HCT116 (cell line): ENCODE measurements around the gene RECK. TPM values are rescaled to one million over a fixed set of nuclear protein-coding genes. Genes with fewer than 3 reads are reported as not detected.

ENCODE experiments used
- ATAC-seq: fragments of 200-7000 bp; cut with Tn5 transposase; 2 replicates; pipeline ENCODE4 v1.9.1; 2020; ENCODE audit warnings: mild to moderate bottlenecking, moderate library complexity
- BruUV-seq: library from RNA; stranded (reverse); fragments of 400-500 nt; replicated peaks from 2 replicates; lab custom pipeline; 2021; lab: Mats Ljungman, UMichigan
- CTCF ChIA-PET: fragments of 300-600 bp; sonication (Branson Sonifier 250); formaldehyde crosslinking; loops from one replicate; lab custom pipeline; 2021; ENCODE audit warnings: antibody characterized with exemption; lab: Charles Lee
- POLR2A ChIA-PET: fragments of 300-600, 350-600 bp; sonication (Branson Sonifier 250); formaldehyde crosslinking; loops from one replicate; lab custom pipeline; 2021; ENCODE audit warnings: antibody characterized with exemption; lab: Charles Lee
- RAD21 ChIA-PET, 2 experiments: fragments of 300-600 bp; sonication (Branson Sonifier 250); formaldehyde crosslinking; loops; one replicate each; lab custom pipeline; 2023; ENCODE audit warnings: low total read pairs in 2 of 2; ENCODE audit not compliant: uncharacterized antibody in 2 of 2, unreplicated experiment in 2 of 2, low non-redundant PET in 1 of 2; lab: Charles Lee
- DNase-seq: peaks from one replicate; pipeline ENCODE4 v3.0.0-alpha.2; 2010; ENCODE audit warnings: low read depth, low spot score
- H2AFZ ChIP-seq: fragments of 200-600 bp; shearing (Covaris generic), sonication (generic); 2 replicates; pipeline ENCODE4 v1.6.1; 2017; ENCODE audit warnings: low read depth, mixed run types, mixed read lengths, antibody characterized with exemption, low read length; ENCODE audit not compliant: poor library complexity, severe bottlenecking
- H3K27ac ChIP-seq: 2 replicates; pipeline ENCODE4 v1.5.1; 2012; ENCODE audit warnings: low read depth, low read length
- H3K27me3 ChIP-seq: fragments of 200-600 bp; sonication (generic); 2 replicates; pipeline ENCODE4 v1.6.1; 2016; ENCODE audit warnings: mixed run types, low read length, mixed read lengths; ENCODE audit not compliant: insufficient read depth
- H3K36me3 ChIP-seq, 2 experiments: fragments of 200-500 bp in 1 of 2; fragments of 200-600 bp in 1 of 2; sonication (Bioruptor generic) in 1 of 2; sonication (generic) in 1 of 2; 2 replicates each; pipeline versions ENCODE4 v1.5.1 to v1.6.1; 2014 to 2016; ENCODE audit warnings: low read length in 2 of 2, inconsistent platforms in 1 of 2, mixed read lengths in 1 of 2, mixed run types in 1 of 2; ENCODE audit not compliant: insufficient read depth in 2 of 2, control insufficient read depth in 1 of 2
- H3K4me1 ChIP-seq, 2 experiments: fragments of 200-600 bp in 1 of 2; sonication (generic) in 1 of 2; 2 replicates each; pipeline versions ENCODE4 v1.5.1 to v1.6.1; 2012 to 2017; ENCODE audit warnings: low read length in 2 of 2, inconsistent platforms in 1 of 2, mild to moderate bottlenecking in 1 of 2, mixed read lengths in 1 of 2, mixed run types in 1 of 2, moderate library complexity in 1 of 2; ENCODE audit not compliant: insufficient read depth in 2 of 2, control insufficient read depth in 1 of 2
- H3K4me2 ChIP-seq: fragments of 200-600 bp; sonication (generic); 2 replicates; pipeline ENCODE4 v1.6.1; 2017; ENCODE audit warnings: mixed run types, low read length, mixed read lengths
- H3K4me3 ChIP-seq, 2 experiments: fragments of 200-600 bp in 1 of 2; sonication (generic) in 1 of 2; replicated peaks in 1 of 2; 2 replicates each; pipeline ENCODE4 v1.5.1; 2011 to 2016; ENCODE audit warnings: low read length in 2 of 2, control low read depth in 1 of 2, low read depth in 1 of 2, mild to moderate bottlenecking in 1 of 2, mixed read lengths in 1 of 2, mixed run types in 1 of 2
- H3K79me2 ChIP-seq: fragments of 200-600 bp; sonication (generic); 2 replicates; pipeline ENCODE4 v1.6.1; 2017; ENCODE audit warnings: mild to moderate bottlenecking, mixed run types, low read length, moderate library complexity, mixed read lengths; ENCODE audit not compliant: insufficient read depth
- H3K9ac ChIP-seq: fragments of 200-600 bp; sonication (generic); 2 replicates; pipeline ENCODE4 v1.6.1; 2016; ENCODE audit warnings: low read length, mixed read lengths
- H3K9me2 ChIP-seq: fragments of 200-600 bp; sonication (generic), shearing (Covaris generic); 2 replicates; pipeline ENCODE4 v1.6.1; 2017; ENCODE audit warnings: mixed run types, mild to moderate bottlenecking, moderate library complexity; ENCODE audit not compliant: insufficient read depth
- H3K9me3 ChIP-seq, 2 experiments: fragments of 200-500 bp in 1 of 2; fragments of 200-600 bp in 1 of 2; sonication (Bioruptor generic) in 1 of 2; sonication (generic) in 1 of 2; 2 replicates each; pipeline ENCODE4 v1.6.1; 2014 to 2017; ENCODE audit warnings: low read length in 2 of 2, mixed read lengths in 2 of 2, inconsistent platforms in 1 of 2, low read depth in 1 of 2, mild to moderate bottlenecking in 1 of 2, mixed run types in 1 of 2, moderate library complexity in 1 of 2; ENCODE audit not compliant: control insufficient read depth in 1 of 2, insufficient read depth in 1 of 2
- H4K20me1 ChIP-seq: fragments of 200-600 bp; sonication (generic), shearing (Covaris generic); 2 replicates; pipeline ENCODE4 v1.6.1; 2017; ENCODE audit warnings: mixed run types, mild to moderate bottlenecking, moderate library complexity; ENCODE audit not compliant: insufficient read depth
- CEBPB ChIP-seq: IDR thresholded peaks from 2 replicates; pipeline ENCODE4 v1.6.1; 2012; ENCODE audit warnings: low read depth
- EZH2 ChIP-seq: fragments of 200-600 bp; sonication (generic); IDR thresholded peaks from 2 replicates; pipeline ENCODE4 v1.6.1; 2017; ENCODE audit warnings: antibody characterized with exemption, mixed run types
- FOSL1 ChIP-seq: IDR thresholded peaks from 2 replicates; pipeline ENCODE4 v1.6.1; 2012; ENCODE audit warnings: low read depth
- JUND ChIP-seq: IDR thresholded peaks from 2 replicates; pipeline ENCODE4 v1.6.1; 2012
- TCF7L2 ChIP-seq: IDR thresholded peaks from 2 replicates; pipeline ENCODE4 v1.7.0; 2011; ENCODE audit warnings: borderline replicate concordance, inconsistent platforms; ENCODE audit not compliant: insufficient read depth, insufficient read length; ENCODE audit errors: extremely low read depth
- ZFX ChIP-seq: fragments of 450-650 bp; IDR thresholded peaks from 2 replicates; pipeline ENCODE4 v1.6.1; 2017
- intact Hi-C: fragments of 100-400 bp; cut with micrococcal nuclease; formaldehyde crosslinking; loops from 2 replicates; pipeline ENCODE4 v1.10.0; 2022
- total RNA-seq: library from RNA; stranded (reverse); gene quantifications from one replicate; pipeline ENCODE4 v1.2.1, GENCODE V29; 2021; ENCODE audit not compliant: unreplicated experiment
- TF ChIP-seq, protein P1 (sequence below): IDR thresholded peaks from 2 replicates; pipeline ENCODE4 v1.6.1; 2012
- TF ChIP-seq, protein P2 (sequence below): IDR thresholded peaks from 2 replicates; pipeline ENCODE4 v1.6.1; 2011; ENCODE audit warnings: mild to moderate bottlenecking, low read length, moderate library complexity; ENCODE audit not compliant: insufficient replicate concordance; ENCODE audit errors: extremely low read depth
- TF ChIP-seq, protein P3 (sequence below), 3 experiments: fragments of 200-600 bp in 1 of 3; sonication (generic) in 1 of 3; IDR thresholded peaks in 2 of 3; conservative IDR thresholded peaks in 1 of 3; 2 replicates each; pipeline ENCODE4 v1.5.1; 2012 to 2017; ENCODE audit warnings: low read depth in 2 of 3, low read length in 2 of 3, antibody characterized with exemption in 1 of 3, borderline replicate concordance in 1 of 3, control low read depth in 1 of 3, mild to moderate bottlenecking in 1 of 3, mixed read lengths in 1 of 3, mixed run types in 1 of 3, moderate library complexity in 1 of 3; ENCODE audit not compliant: insufficient read depth in 1 of 3

RECK gene
- total RNA-seq, 1 experiment from 2014 or later = 3.8 TPM

DNA sequence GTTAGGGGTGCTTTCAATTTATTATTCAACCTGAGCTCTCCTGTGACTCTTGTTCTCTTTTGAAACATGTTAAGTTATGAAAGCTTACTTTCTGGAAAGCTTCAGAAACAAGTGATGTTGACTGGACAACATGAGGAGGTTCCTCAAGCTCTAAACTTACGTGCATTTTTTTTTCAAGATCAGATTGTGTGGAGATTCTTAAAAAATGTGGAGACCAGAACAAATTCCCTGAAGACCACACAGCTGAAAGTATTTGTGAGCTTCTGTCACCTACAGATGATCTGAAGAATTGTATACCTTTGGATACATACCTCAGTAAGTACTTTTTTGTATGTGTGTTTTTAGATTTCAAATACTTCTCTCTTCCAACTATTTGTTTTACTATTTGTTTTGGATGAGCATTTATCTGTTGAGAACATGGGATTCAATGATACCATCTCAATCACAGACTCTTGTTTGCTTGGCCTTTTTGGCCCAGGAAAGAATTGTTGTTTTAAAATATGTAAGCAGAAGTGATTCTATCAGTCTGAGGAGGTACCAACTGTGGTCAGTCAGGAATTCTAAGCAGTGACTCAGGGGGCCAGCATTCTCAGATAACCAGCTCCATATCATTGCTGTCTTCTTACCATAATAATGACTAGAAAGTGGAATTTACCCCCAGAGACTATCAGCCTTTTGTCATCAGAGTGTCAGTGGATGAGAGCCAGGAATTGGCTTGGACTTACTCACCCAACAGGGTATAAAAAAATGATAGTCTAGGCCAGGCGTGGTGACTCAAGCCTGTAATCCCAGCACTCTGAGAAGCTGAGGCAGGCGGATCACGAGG, 65.4 kb downstream of the RECK start:
- H3K27me3 ChIP-seq = no peaks in the 10 kb centered on the region
- ATAC-seq = peak; percentile 74
- no peak overlapping the region for H3K9ac ChIP-seq
- H3K79me2 ChIP-seq = no peaks in the 10 kb centered on the region
- H3K9me3 ChIP-seq = no peaks in the 10 kb centered on the region
- H4K20me1 ChIP-seq = no peaks in the 10 kb centered on the region
- intact Hi-C loops = loop anchor here (10.0 kb wide), 1 partner anchor 223 kb away; no protein-coding TSS in a partner anchor
- H3K9me2 ChIP-seq = no peaks in the 10 kb centered on the region
- no peak overlapping the region for H3K4me3 ChIP-seq
- H3K27ac ChIP-seq = no peak overlapping the region
- peak; percentile 66 for DNase-seq
- POLR2A ChIA-PET = interaction anchor here (0.7 kb wide), 1 partner anchor 68 kb away, joined by 3 read pairs; no protein-coding TSS in a partner anchor
- TF ChIP-seq TCF7L2 = no peak
- TF ChIP-seq ZFX = no peak
- TF ChIP-seq, protein P1, sequence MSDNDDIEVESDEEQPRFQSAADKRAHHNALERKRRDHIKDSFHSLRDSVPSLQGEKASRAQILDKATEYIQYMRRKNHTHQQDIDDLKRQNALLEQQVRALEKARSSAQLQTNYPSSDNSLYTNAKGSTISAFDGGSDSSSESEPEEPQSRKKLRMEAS = no peak
- TF ChIP-seq CEBPB = no peak
- TF ChIP-seq, protein P2, sequence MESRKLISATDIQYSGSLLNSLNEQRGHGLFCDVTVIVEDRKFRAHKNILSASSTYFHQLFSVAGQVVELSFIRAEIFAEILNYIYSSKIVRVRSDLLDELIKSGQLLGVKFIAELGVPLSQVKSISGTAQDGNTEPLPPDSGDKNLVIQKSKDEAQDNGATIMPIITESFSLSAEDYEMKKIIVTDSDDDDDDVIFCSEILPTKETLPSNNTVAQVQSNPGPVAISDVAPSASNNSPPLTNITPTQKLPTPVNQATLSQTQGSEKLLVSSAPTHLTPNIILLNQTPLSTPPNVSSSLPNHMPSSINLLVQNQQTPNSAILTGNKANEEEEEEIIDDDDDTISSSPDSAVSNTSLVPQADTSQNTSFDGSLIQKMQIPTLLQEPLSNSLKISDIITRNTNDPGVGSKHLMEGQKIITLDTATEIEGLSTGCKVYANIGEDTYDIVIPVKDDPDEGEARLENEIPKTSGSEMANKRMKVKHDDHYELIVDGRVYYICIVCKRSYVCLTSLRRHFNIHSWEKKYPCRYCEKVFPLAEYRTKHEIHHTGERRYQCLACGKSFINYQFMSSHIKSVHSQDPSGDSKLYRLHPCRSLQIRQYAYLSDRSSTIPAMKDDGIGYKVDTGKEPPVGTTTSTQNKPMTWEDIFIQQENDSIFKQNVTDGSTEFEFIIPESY = no peak
- TF ChIP-seq FOSL1 = peak; percentile 35; the same call in 1 of the 2 replicates
- no peak for TF ChIP-seq EZH2
- TF ChIP-seq, protein P3, sequence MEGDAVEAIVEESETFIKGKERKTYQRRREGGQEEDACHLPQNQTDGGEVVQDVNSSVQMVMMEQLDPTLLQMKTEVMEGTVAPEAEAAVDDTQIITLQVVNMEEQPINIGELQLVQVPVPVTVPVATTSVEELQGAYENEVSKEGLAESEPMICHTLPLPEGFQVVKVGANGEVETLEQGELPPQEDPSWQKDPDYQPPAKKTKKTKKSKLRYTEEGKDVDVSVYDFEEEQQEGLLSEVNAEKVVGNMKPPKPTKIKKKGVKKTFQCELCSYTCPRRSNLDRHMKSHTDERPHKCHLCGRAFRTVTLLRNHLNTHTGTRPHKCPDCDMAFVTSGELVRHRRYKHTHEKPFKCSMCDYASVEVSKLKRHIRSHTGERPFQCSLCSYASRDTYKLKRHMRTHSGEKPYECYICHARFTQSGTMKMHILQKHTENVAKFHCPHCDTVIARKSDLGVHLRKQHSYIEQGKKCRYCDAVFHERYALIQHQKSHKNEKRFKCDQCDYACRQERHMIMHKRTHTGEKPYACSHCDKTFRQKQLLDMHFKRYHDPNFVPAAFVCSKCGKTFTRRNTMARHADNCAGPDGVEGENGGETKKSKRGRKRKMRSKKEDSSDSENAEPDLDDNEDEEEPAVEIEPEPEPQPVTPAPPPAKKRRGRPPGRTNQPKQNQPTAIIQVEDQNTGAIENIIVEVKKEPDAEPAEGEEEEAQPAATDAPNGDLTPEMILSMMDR (IDR thresholded peaks at IDR 0.05 in 2 of 3, conservative IDR thresholded peaks at IDR 0.05 in 1 of 3; ENCODE audit: borderline replicate concordance in 1 of 3, insufficient read depth in 1 of 3, low read depth in 2 of 3, low read length in 2 of 3) = no peak
- TF ChIP-seq JUND = 0 out of 2 replicates have a peak, but pooled peaks have one; percentile 10
- CTCF ChIA-PET = interaction anchor here (0.7 to 3.7 kb wide), 11 partner anchors 8 to 227 kb away, joined by 3 to 36 read pairs (median 7); partner anchors contain the start of gene CLTA
- H2AFZ ChIP-seq = no peak overlapping the region
- H3K4me1 ChIP-seq = peaks cover 0 to 24% of the 10 kb centered on the region in 2 experiments; a peak in 2 of 4 replicates
- BruUV-seq = no TSS peak
- no peaks in the 10 kb centered on the region for H3K36me3 ChIP-seq
- H3K4me2 ChIP-seq = peak overlapping the region; percentile 17
- RAD21 ChIA-PET = interaction anchor here in 1 of 2 experiments (0.6 to 1.4 kb wide), 2 partner anchors 64 to 434 kb away, joined by 4 read pairs; no protein-coding TSS in a partner anchor
